ENCODE data around the gene ARHGAP40. TPM values are rescaled to one million over a fixed set of nuclear protein-coding genes. Genes with fewer than 3 reads are reported as not detected.
A peak's percentile ranks its signal among the peaks of the same experiment; 100 is the strongest.

ARHGAP40 gene
- total and polyA plus RNA-seq, 2 of the 13 experiments (the other 11 are each of a cell fraction or from before 2014, with no cell fraction given), result 0.75 to 2.1 TPM

DNA sequence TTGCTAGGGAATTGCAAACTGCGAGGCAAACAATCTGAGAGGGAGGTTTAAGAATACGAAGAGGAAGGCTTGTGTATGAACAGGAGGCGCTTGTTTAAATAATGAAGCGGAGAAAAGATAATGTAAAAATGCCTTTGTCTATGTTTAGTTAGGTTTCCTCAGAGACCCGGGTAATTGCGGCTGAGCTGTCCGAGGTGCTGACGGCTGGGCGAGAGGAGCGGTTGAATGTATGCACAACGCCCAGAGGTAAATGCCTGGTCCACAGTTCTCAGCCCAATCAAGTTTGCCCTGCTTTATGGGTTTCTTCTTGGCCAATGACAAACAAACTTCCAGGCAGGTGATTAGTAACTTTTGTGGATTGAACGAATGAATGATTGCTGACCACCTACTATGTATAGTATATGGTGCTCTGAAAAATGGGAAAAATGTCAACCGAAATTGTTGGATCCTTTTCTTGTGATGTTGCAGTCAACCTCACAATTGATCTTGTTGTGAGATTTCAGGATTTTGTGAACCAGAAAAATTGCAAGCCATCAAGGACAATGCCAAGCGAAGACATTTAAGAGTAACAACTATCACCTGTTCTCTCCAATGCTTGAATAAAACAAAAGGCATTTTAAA is 84.4 kb downstream of the ARHGAP40 start (continued):
- TF ChIP-seq ZNF609 (CRISPR knock-in tag; IDR thresholded peaks at IDR 0.05; ENCODE audit: borderline replicate concordance), result 0 out of 2 replicates have a peak, but pooled peaks have one; percentile 37
- TF ChIP-seq ZFY (CRISPR knock-in tag; IDR thresholded peaks at IDR 0.05), result peak; percentile 43
- peak; percentile 75 for TF ChIP-seq FOXO1 (CRISPR knock-in tag; IDR thresholded peaks at IDR 0.05)
- TF ChIP-seq RFXAP (CRISPR knock-in tag; IDR thresholded peaks at IDR 0.05; ENCODE audit: borderline replicate concordance), result peak; percentile 88
- TF ChIP-seq HBP1 (CRISPR knock-in tag; IDR thresholded peaks at IDR 0.05; ENCODE audit: low read depth), result peak; percentile 97
- TF ChIP-seq ONECUT2 (CRISPR knock-in tag; IDR thresholded peaks at IDR 0.05), result peak; percentile 67; the same call in 1 of the 2 replicates
- TF ChIP-seq SNRNP70 (IDR thresholded peaks at IDR 0.05; ENCODE audit: low read depth, low read length), result no peak
- no peak for TF ChIP-seq PHB2 (IDR thresholded peaks at IDR 0.05; ENCODE audit: partially characterized antibody)
- no peak for TF ChIP-seq PHF5A (CRISPR knock-in tag; IDR thresholded peaks at IDR 0.05; ENCODE audit: low read depth, unreplicated experiment)
- no peak for TF ChIP-seq ZBTB14 (CRISPR knock-in tag; IDR thresholded peaks at IDR 0.05)
- TF ChIP-seq TP53 (CRISPR knock-in tag; conservative IDR thresholded peaks at IDR 0.05), result peak; percentile 35; the same call in 1 of the 2 replicates
- TF ChIP-seq ZNF446 (CRISPR knock-in tag; IDR thresholded peaks at IDR 0.05), result peak; percentile 97
- TF ChIP-seq KLF12 (CRISPR knock-in tag; IDR thresholded peaks at IDR 0.05; ENCODE audit: borderline replicate concordance), result peak; percentile 83; the same call in 1 of the 2 replicates
- TF ChIP-seq ZBED4 (CRISPR knock-in tag; IDR thresholded peaks at IDR 0.05; ENCODE audit: borderline replicate concordance), result peak; percentile 92
- peak; percentile 70; the same call in 1 of the 2 replicates for TF ChIP-seq PITX1 (CRISPR knock-in tag; IDR thresholded peaks at IDR 0.05)
- TF ChIP-seq NR0B2 (CRISPR knock-in tag; IDR thresholded peaks at IDR 0.05), result peak; percentile 76; the same call in 1 of the 2 replicates
